Neural cell (in vitro differentiated cells): ENCODE data around the gene COPA. TPM values are rescaled to one million over a fixed set of nuclear protein-coding genes. Genes with fewer than 3 reads are reported as not detected.

Source experiments
- H2AFZ ChIP-seq: fragments of 200-600, 300-800 bp; sonication (generic), shearing (Covaris generic); 2 replicates; pipeline ENCODE4 v1.6.0; 2014; ENCODE audit warnings: low read depth, mild to moderate bottlenecking, antibody characterized with exemption, low read length, moderate library complexity
- H3F3A ChIP-seq: fragments of 200-600 bp; shearing (Covaris generic); 2 replicates; pipeline ENCODE4 v1.6.1; 2016; ENCODE audit warnings: mild to moderate bottlenecking, moderate library complexity, mixed read lengths, antibody characterized with exemption, low read length; ENCODE audit not compliant: insufficient read depth, poor library complexity, severe bottlenecking
- H3K27ac ChIP-seq: fragments of 200-600, 300-800 bp; sonication (generic), shearing (Covaris generic); 2 replicates; pipeline ENCODE4 v1.5.1; 2014; ENCODE audit warnings: mild to moderate bottlenecking, low read length, moderate library complexity
- H3K27me3 ChIP-seq: fragments of 300-800, 200-600 bp; sonication (generic), shearing (Covaris generic); 2 replicates; pipeline ENCODE4 v1.6.0; 2014; ENCODE audit warnings: mild to moderate bottlenecking, low read depth, low read length, moderate library complexity; ENCODE audit not compliant: insufficient read depth
- H3K36me3 ChIP-seq: fragments of 300-800, 200-600 bp; sonication (generic), shearing (Covaris generic); 2 replicates; pipeline ENCODE4 v1.5.1; 2014; ENCODE audit warnings: mild to moderate bottlenecking, antibody characterized with exemption, low read length, moderate library complexity; ENCODE audit not compliant: insufficient read depth
- H3K4me2 ChIP-seq: fragments of 300-800, 200-600 bp; sonication (generic), shearing (Covaris generic); 2 replicates; pipeline ENCODE4 v1.6.0; 2014; ENCODE audit warnings: mild to moderate bottlenecking, low read length
- H3K4me3 ChIP-seq: fragments of 300-800, 200-600 bp; sonication (generic), shearing (Covaris generic); 2 replicates; pipeline ENCODE4 v1.5.1; 2014; ENCODE audit warnings: mild to moderate bottlenecking, low read length, moderate library complexity
- H3K79me2 ChIP-seq: fragments of 200-600 bp; shearing (Covaris generic); replicated peaks from 2 replicates; pipeline ENCODE4 v1.6.0; 2014; ENCODE audit warnings: mild to moderate bottlenecking, low read length, moderate library complexity; ENCODE audit not compliant: insufficient read depth
- H3K9ac ChIP-seq: fragments of 300-800, 200-600 bp; sonication (generic), shearing (Covaris generic); 2 replicates; pipeline ENCODE4 v1.6.1; 2016; ENCODE audit warnings: mild to moderate bottlenecking, low read length, mixed read lengths
- H3K9me2 ChIP-seq: fragments of 200-600 bp; shearing (Covaris generic); 2 replicates; pipeline ENCODE4 v1.6.1; 2016; ENCODE audit warnings: mild to moderate bottlenecking, low read length, mixed read lengths; ENCODE audit not compliant: insufficient read depth
- H3K9me3 ChIP-seq: fragments of 200-600, 300-800 bp; sonication (generic), shearing (Covaris generic); 2 replicates; pipeline ENCODE4 v1.6.1; 2016; ENCODE audit warnings: mild to moderate bottlenecking, mixed run types, low read length, moderate library complexity, mixed read lengths
- H4K20me1 ChIP-seq: fragments of 200-600 bp; shearing (Covaris generic); 2 replicates; pipeline ENCODE4 v1.6.1; 2016; ENCODE audit warnings: mild to moderate bottlenecking, mixed run types; ENCODE audit not compliant: insufficient read depth
- CTCF ChIP-seq: fragments of 450-650 bp; IDR thresholded peaks from 2 replicates; pipeline ENCODE4 v1.5.1; 2014; ENCODE audit warnings: antibody characterized with exemption, mild to moderate bottlenecking, moderate library complexity; ENCODE audit not compliant: poor library complexity, severe bottlenecking
- EP300 ChIP-seq: fragments of 450-650 bp; conservative IDR thresholded peaks from 2 replicates; pipeline ENCODE4 v1.6.1; 2014; ENCODE audit warnings: antibody characterized with exemption, mild to moderate bottlenecking, moderate library complexity; ENCODE audit not compliant: poor library complexity, severe bottlenecking
- EZH2 ChIP-seq: fragments of 200-600, 300-800 bp; shearing (Covaris generic), sonication (generic); IDR thresholded peaks from 2 replicates; pipeline ENCODE4 v1.6.1; 2014; ENCODE audit warnings: antibody characterized with exemption, low read length, borderline replicate concordance, mild to moderate bottlenecking; ENCODE audit not compliant: insufficient read depth, poor library complexity, severe bottlenecking
- MXI1 ChIP-seq: fragments of 450-650 bp; conservative IDR thresholded peaks from 2 replicates; pipeline ENCODE4 v1.6.1; 2014; ENCODE audit warnings: antibody characterized with exemption, mild to moderate bottlenecking; ENCODE audit not compliant: poor library complexity, severe bottlenecking
- POLR2AphosphoS5 ChIP-seq: IDR thresholded peaks from 2 replicates; pipeline ENCODE4 v1.6.1; 2012
- RAD21 ChIP-seq: fragments of 450-650 bp; conservative IDR thresholded peaks from 2 replicates; pipeline ENCODE4 v1.6.1; 2014; ENCODE audit warnings: antibody characterized with exemption, mild to moderate bottlenecking, moderate library complexity
- REST ChIP-seq: IDR thresholded peaks from 2 replicates; pipeline ENCODE4 v1.6.1; 2012; ENCODE audit warnings: borderline replicate concordance
- SMC3 ChIP-seq: fragments of 450-650 bp; conservative IDR thresholded peaks from 2 replicates; pipeline ENCODE4 v1.6.1; 2014; ENCODE audit warnings: antibody characterized with exemption, mild to moderate bottlenecking, moderate library complexity; ENCODE audit not compliant: poor library complexity
- TAF1 ChIP-seq: IDR thresholded peaks from 2 replicates; pipeline ENCODE4 v1.6.1; 2012; ENCODE audit warnings: low read depth
- polyA plus RNA-seq: library from polyadenylated mRNA; depleted of rRNA; stranded (reverse); fragments of >200 nt; gene quantifications from 2 replicates; pipeline ENCODE4 v1.2.3, GENCODE V29; 2014

The COPA gene
- polyA plus RNA-seq, 1 donor from 2014 or later: 75.0 TPM

- no peaks in the 10 kb centered on the region for H3K9me3 ChIP-seq
- no peaks in the 10 kb centered on the region for H4K20me1 ChIP-seq
- no peaks in the 10 kb centered on the region for H3K79me2 ChIP-seq
- H3K4me3 ChIP-seq: no peak overlapping the region
- H3K4me2 ChIP-seq: no peak overlapping the region
- H3F3A ChIP-seq: no peaks in the 10 kb centered on the region
- H3K36me3 ChIP-seq: no peaks in the 10 kb centered on the region
- H3K27me3 ChIP-seq: no peaks in the 10 kb centered on the region
- H2AFZ ChIP-seq: no peak overlapping the region
- TF ChIP-seq SMC3: no peak
- no peak for TF ChIP-seq CTCF
- TF ChIP-seq REST: no peak
- TF ChIP-seq EZH2: no peak
- TF ChIP-seq POLR2AphosphoS5: no peak
- no peak for TF ChIP-seq TAF1
- no peak for TF ChIP-seq EP300
- no peak for TF ChIP-seq MXI1
- no peak for TF ChIP-seq RAD21
- no peak overlapping the region for H3K27ac ChIP-seq
- H3K9ac ChIP-seq: no peak overlapping the region
- H3K9me2 ChIP-seq: no peaks in the 10 kb centered on the region
Observed at GRCh38 chr1:160361814-160362167, 18.7 kb upstream of the COPA start.

DNA sequence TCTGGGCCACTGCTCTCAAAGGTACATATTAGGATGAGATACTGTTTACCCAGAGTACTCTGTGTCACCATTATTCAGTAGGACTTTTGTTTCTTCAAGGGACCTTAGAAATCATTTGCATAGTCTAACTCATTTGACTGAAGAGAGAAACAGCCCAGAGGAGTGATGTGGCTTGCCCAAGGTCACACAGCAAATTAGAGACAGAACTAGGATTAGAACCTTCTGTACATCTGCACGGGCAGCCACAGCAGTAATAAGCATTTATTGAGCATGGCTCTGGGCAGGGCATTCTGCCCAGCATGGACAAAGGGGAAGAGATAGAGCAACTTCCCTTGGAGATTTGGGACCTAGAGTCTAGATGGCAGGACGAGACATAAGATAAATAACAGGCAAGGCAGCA, 18.1 kb upstream of the COPA start:
- H4K20me1 ChIP-seq: no peaks in the 10 kb centered on the region
- H3K79me2 ChIP-seq: no peaks in the 10 kb centered on the region
- H3K9ac ChIP-seq: no peak overlapping the region
- no peaks in the 10 kb centered on the region for H3F3A ChIP-seq
- H2AFZ ChIP-seq: no peak overlapping the region
- no peaks in the 10 kb centered on the region for H3K9me2 ChIP-seq
- H3K4me3 ChIP-seq: no peak overlapping the region
- H3K27me3 ChIP-seq: no peaks in the 10 kb centered on the region
- TF ChIP-seq REST (no peak), MXI1 (no peak), RAD21 (no peak), POLR2AphosphoS5 (no peak), CTCF (no peak), SMC3 (no peak), TAF1 (no peak), EZH2 (no peak), EP300 (no peak)
- no peaks in the 10 kb centered on the region for H3K9me3 ChIP-seq
- no peaks in the 10 kb centered on the region for H3K36me3 ChIP-seq
- no peak overlapping the region for H3K27ac ChIP-seq
- no peak overlapping the region for H3K4me2 ChIP-seq
